Esophagus squamous epithelium (tissue), 5 donors: ENCODE results near the gene SELENOO. TPM values are rescaled to one million over a fixed set of nuclear protein-coding genes. Genes with fewer than 3 reads are reported as not detected.

Experiments
- DNase-seq: peaks from one replicate; lab custom pipeline; 2025; lab: John Stamatoyannopoulos, UW
- H3K27ac ChIP-seq, 4 donors: fragments of 200-600 bp; sonication (generic); one replicate each; pipeline ENCODE4 v1.5.1; 2016 to 2019; ENCODE audit warnings: mild to moderate bottlenecking in 1 of 4
- H3K27me3 ChIP-seq, 4 donors: fragments of 200-600 bp; sonication (generic); 1 replicate in 3 of 4; 2 replicates in 1 of 4; pipeline versions ENCODE4 v1.5.1 to v1.6.0; 2017 to 2021; ENCODE audit warnings: antibody characterized with exemption in 1 of 4
- H3K36me3 ChIP-seq, 3 donors: fragments of 200-600 bp; sonication (generic); one replicate each; pipeline ENCODE4 v1.5.1; 2016 to 2019
- H3K4me1 ChIP-seq, 3 donors: fragments of 200-600 bp; sonication (generic); one replicate each; pipeline ENCODE4 v1.5.1; 2017 to 2019
- H3K4me3 ChIP-seq, 4 donors: fragments of 200-600 bp; sonication (generic); 1 replicate in 3 of 4; 2 replicates in 1 of 4; pipeline ENCODE4 v1.5.1; 2016 to 2019; ENCODE audit warnings: mild to moderate bottlenecking in 2 of 4, moderate library complexity in 1 of 4
- H3K9me3 ChIP-seq, 3 donors: fragments of 200-600 bp; sonication (generic); one replicate each; pipeline ENCODE4 v1.5.1; 2016 to 2019
- CTCF ChIP-seq, 6 experiments: fragments of 450-650 bp in 4 of 6; fragments of 200-600 bp in 2 of 6; sonication (generic) in 2 of 6; IDR thresholded peaks; one replicate each; pipeline ENCODE4 v1.5.1; 2016 to 2019; ENCODE audit warnings: antibody characterized with exemption in 6 of 6, mild to moderate bottlenecking in 4 of 6, moderate library complexity in 4 of 6
- POLR2A ChIP-seq, 4 donors: fragments of 450-650 bp; IDR thresholded peaks; one replicate each; pipeline ENCODE4 v1.6.1; 2017; ENCODE audit warnings: antibody characterized with exemption in 4 of 4, mild to moderate bottlenecking in 4 of 4, moderate library complexity in 3 of 4
- WGBS, 2 donors: methylation state at CpG; one replicate each; pipeline ENCODE4 v1.1.5; 2018; 5-methylcytosine and 5-hydroxymethylcytosine counted together
- intact Hi-C: fragments of 100-400 bp; cut with DNase I; formaldehyde crosslinking; loops from one replicate; pipeline ENCODE4 v1.15.0; 2022
- total RNA-seq, 4 donors: library from RNA; depleted of rRNA; stranded (reverse); fragments of >200 nt; gene quantifications; one replicate each; pipeline ENCODE4 v1.1.0, GENCODE V29; 2016
- donor health status: DM: yes; HTN: yes; CAD: no.

The SELENOO gene
- total RNA-seq, 4 donors from 2014 or later, result 23.9 to 36.3 (median 27.0) TPM

DNA sequence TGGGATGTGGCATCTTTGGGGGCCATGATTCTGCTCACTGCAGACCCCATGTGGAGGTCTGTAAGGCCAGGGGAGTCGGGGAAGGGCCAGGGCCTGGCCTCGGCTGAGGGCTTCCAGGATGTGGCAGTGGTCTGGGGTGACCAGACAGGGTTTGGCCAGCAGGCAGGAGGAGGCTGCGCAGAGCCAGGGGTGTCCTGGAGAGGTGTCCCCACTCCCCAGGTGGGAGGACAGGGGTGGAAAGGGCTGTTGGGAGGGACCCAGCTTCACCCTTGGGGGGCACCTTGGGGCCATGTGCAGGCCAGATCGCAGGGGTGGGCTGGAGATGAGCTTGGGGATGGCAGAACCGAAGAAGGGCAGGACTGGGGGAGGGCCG is 26.8 kb upstream of the SELENOO start:
- DNase-seq, result no peak
- Histone ChIP-seq H3K4me1 (peaks cover 3 to 28% (median 23%) of the 10 kb centered on the region in 3 donors), H3K4me3 (no peak overlapping the region), H3K9me3 (no peaks in the 10 kb centered on the region), H3K27ac (no peak overlapping the region), H3K27me3 (peaks cover 0 to 78% (median 2%) of the 10 kb centered on the region in 4 donors), H3K36me3 (no peaks in the 10 kb centered on the region)
- TF ChIP-seq POLR2A (IDR thresholded peaks at IDR 0.05), result no peak
- 71 to 92% methylated on average over 2 to 3 of the region's 6 CpGs for WGBS, 2 donors
- intact Hi-C loops, result no loop called here

GRCh38 chr22:50174382-50175190 is 26.2 kb upstream of the SELENOO start:
- H3K27me3 ChIP-seq, result peaks cover 0 to 78% (median under 1%) of the 10 kb centered on the region in 4 donors
- no peak overlapping the region for H3K4me3 ChIP-seq
- no peak for DNase-seq
- H3K36me3 ChIP-seq, result no peaks in the 10 kb centered on the region
- no peaks in the 10 kb centered on the region for H3K9me3 ChIP-seq
- H3K4me1 ChIP-seq, result peaks cover under 1 to 22% (median 17%) of the 10 kb centered on the region in 3 donors
- 60 to 61% methylated on average over 1 to 5 of the region's 27 CpGs for WGBS, 2 donors
- no peak overlapping the region for H3K27ac ChIP-seq
- intact Hi-C loops, result no loop called here
- TF ChIP-seq CTCF (IDR thresholded peaks at IDR 0.05) (no peak), POLR2A (IDR thresholded peaks at IDR 0.05) (no peak)

- 76 to 100% methylated on average over 2 of the region's 6 CpGs for WGBS, 2 donors
- Histone ChIP-seq H3K9me3 (no peaks in the 10 kb centered on the region), H3K36me3 (no peaks in the 10 kb centered on the region), H3K27me3 (peaks cover 0 to 73% (median 0%) of the 10 kb centered on the region in 4 donors), H3K4me3 (no peak overlapping the region), H3K27ac (no peak overlapping the region), H3K4me1 (peaks cover 0 to 17% (median 12%) of the 10 kb centered on the region in 3 donors)
- intact Hi-C loops, result no loop called here
- TF ChIP-seq POLR2A (IDR thresholded peaks at IDR 0.05) (no peak), CTCF (IDR thresholded peaks at IDR 0.05) (no peak)
- no peak for DNase-seq
These were observed 25.7 kb upstream of the SELENOO start for GRCh38 chr22:50175191-50175461.

DNA sequence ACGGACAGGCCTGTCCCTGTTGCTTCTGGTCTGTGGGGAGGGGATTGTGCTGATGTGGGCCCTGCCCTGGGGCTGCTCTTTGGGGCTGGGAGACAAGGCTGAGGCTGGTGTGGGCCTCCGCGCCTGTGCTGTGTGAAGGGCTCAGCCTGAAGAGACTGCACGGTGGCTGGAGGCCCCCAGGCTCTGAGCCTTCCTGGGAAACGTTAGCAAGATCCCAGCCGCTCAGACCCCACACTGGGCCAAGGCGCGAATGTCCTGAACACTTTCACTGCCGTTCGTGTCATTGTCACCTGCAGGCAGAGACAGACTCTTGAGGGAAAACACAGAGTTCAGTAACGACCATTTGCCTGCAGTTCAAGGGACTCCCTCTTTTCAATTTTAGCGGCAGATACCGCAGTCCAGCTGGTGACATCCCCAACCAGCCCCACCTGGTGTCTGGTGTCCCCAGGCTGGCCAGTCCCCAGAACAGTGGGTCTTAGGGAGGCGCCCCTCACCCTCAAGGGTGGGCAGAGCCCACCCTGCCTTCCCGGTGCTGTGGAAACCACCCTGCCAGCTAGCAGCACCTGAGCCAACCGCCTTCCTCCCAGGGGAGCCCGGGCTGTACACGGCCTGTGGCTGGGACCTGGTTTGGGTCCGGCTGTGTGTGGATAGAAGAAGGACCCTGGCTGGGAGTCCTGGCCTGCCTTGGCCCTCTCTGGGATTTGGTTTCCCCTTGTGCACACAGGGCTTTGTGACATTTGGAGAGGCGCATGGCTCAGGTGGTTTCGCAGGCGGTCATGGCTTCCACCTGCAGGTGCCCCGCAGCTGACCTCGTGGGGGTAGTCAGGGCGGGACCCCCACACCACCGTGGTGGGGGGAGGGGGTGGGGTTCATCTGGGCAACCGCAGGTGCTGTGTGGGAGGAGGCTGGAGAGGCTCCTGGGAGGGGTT is 24.6 kb upstream of the SELENOO start:
- no peak overlapping the region for H3K4me3 ChIP-seq
- H3K4me1 ChIP-seq, result peaks cover 0 to 11% (median 6%) of the 10 kb centered on the region in 3 donors
- TF ChIP-seq CTCF (IDR thresholded peaks at IDR 0.05) (no peak), POLR2A (IDR thresholded peaks at IDR 0.05) (no peak)
- no peaks in the 10 kb centered on the region for H3K36me3 ChIP-seq
- DNase-seq, result no peak
- WGBS, 2 donors, result 75% methylated on average over 8 of the region's 27 CpGs; no CpG with 5 or more reads in 1 of the 2 donors
- H3K27me3 ChIP-seq, result peaks cover 0 to 66% (median 0%) of the 10 kb centered on the region in 4 donors
- H3K27ac ChIP-seq, result no peak overlapping the region
- intact Hi-C loops, result no loop called here
- no peaks in the 10 kb centered on the region for H3K9me3 ChIP-seq

- peaks cover 0 to 58% (median 0%) of the 10 kb centered on the region in 4 donors for H3K27me3 ChIP-seq
These were observed 23.8 kb upstream of the SELENOO start for GRCh38 chr22:50176850-50177536.

More at GRCh38 chr22:50176850-50177536, 23.8 kb upstream of the SELENOO start:
- H3K36me3 ChIP-seq, result no peaks in the 10 kb centered on the region
- no peak for TF ChIP-seq POLR2A (IDR thresholded peaks at IDR 0.05)
- TF ChIP-seq CTCF (IDR thresholded peaks at IDR 0.05), result no peak
- H3K4me3 ChIP-seq, result no peak overlapping the region
- DNase-seq, result no peak
- no peak overlapping the region for H3K27ac ChIP-seq
- no peaks in the 10 kb centered on the region for H3K9me3 ChIP-seq
- peaks cover 0 to 3% (median 0%) of the 10 kb centered on the region in 3 donors for H3K4me1 ChIP-seq
- intact Hi-C loops, result no loop called here
- 96 to 98% methylated on average over 40 to 70 of the region's 76 CpGs for WGBS, 2 donors
